Stimulated activated CD4-positive, alpha-beta T cell treated with anti-CD3 and anti-CD28 coated beads, Interleukin-15, amount 100 ng/mL, for 1 hour (primary cell): ENCODE data around the gene TUSC2.
"Not testable (repeated sequence)": the region's sequence is repeated elsewhere in the genome, so short reads cannot be mapped to it uniquely, and the experiment has no call there.

Experiments used
- DNase-seq, 2 donors: peaks; one replicate each; pipeline ENCODE4 v3.0.0-alpha.2; 2020; ENCODE audit warnings: low read depth in 1 of 2, low spot score in 1 of 2

TUSC2 gene

GRCh38 chr3:50319181-50319893, 8.7 kb downstream of the TUSC2 start:
- DNase-seq: no peak

- DNase-seq: no peak
These were observed 9.4 kb downstream of the TUSC2 start for GRCh38 chr3:50318615-50319014.

- DNase-seq: no peak
These were observed 9.9 kb downstream of the TUSC2 start for GRCh38 chr3:50318163-50318562.

- DNase-seq: no peak
These were observed 10.7 kb downstream of the TUSC2 start for GRCh38 chr3:50317300-50317699.

- DNase-seq: peak; percentile 36 to 49
These were observed 11.3 kb downstream of the TUSC2 start for GRCh38 chr3:50316657-50317242.

- DNase-seq: no peak
These were observed 13.2 kb downstream of the TUSC2 start for GRCh38 chr3:50314816-50315215.

GRCh38 chr3:50314342-50314741, 13.7 kb downstream of the TUSC2 start:
- DNase-seq: no peak

GRCh38 chr3:50312041-50312440, 16.0 kb downstream of the TUSC2 start:
- not testable (repeated sequence) for DNase-seq

- DNase-seq: no peak
These were observed 23.4 kb downstream of the TUSC2 start for GRCh38 chr3:50304601-50305000.

- DNase-seq: no peak
These were observed 24.8 kb downstream of the TUSC2 start, which contains the start of gene HYAL1 for GRCh38 chr3:50303013-50303815. Gene HYAL1 (minus strand): TSS chr3:50303574. CDS start chr3:50302956, 618 bp downstream.

- DNase-seq: no peak
These were observed 25.7 kb downstream of the TUSC2 start for GRCh38 chr3:50302095-50303012.

GRCh38 chr3:50300681-50301254, 27.3 kb downstream of the TUSC2 start:
- no peak for DNase-seq

GRCh38 chr3:50299929-50300680, 27.9 kb downstream of the TUSC2 start:
- no peak for DNase-seq

- DNase-seq: no peak
These were observed 28.4 kb downstream of the TUSC2 start for GRCh38 chr3:50299638-50299928.

- peak; percentile 98 to 99 for DNase-seq
These were observed 29.0 kb downstream of the TUSC2 start, which contains the start of the genes HYAL3 and NAA80 for GRCh38 chr3:50298836-50299637. Gene HYAL3 (minus strand): TSS chr3:50299405. CDS start chr3:50295602, 3,803 bp downstream. Gene NAA80 (minus strand): TSS chr3:50299405. CDS start chr3:50297463, 1,942 bp downstream.

- DNase-seq: no peak
These were observed 29.9 kb downstream of the TUSC2 start for GRCh38 chr3:50297896-50298725.

- no peak for DNase-seq
These were observed 30.6 kb downstream of the TUSC2 start for GRCh38 chr3:50297384-50297775.

- DNase-seq: no peak
These were observed 31.2 kb downstream of the TUSC2 start for GRCh38 chr3:50296721-50297383.
